OCI-LY7 (cell line): Measurements from ENCODE around the gene GMDS.

Source experiments
- CTCF ChIP-seq: fragments of 200-600 bp; sonication (generic); conservative IDR thresholded peaks from 2 replicates; pipeline ENCODE4 v1.5.1; 2014; ENCODE audit warnings: mild to moderate bottlenecking, antibody characterized with exemption, low read length, moderate library complexity, mixed read lengths
- EZH2phosphoT487 ChIP-seq: fragments of 200-600 bp; sonication (generic); IDR thresholded peaks from 2 replicates; pipeline ENCODE4 v1.6.1; 2018; ENCODE audit warnings: low read depth, borderline replicate concordance, mild to moderate bottlenecking, mixed run types, antibody characterized with exemption, low read length, moderate library complexity, mixed read lengths

- TF ChIP-seq CTCF = no peak
- TF ChIP-seq EZH2phosphoT487 = no peak
These were observed 3.1 kb downstream of the GMDS start for GRCh38 chr6:2242311-2242710.
